ENCODE results near the gene NACC2. TPM values are rescaled to one million over a fixed set of nuclear protein-coding genes. Genes with fewer than 3 reads are reported as not detected.

Gene NACC2
- total and polyA plus RNA-seq, 9 of the 15 experiments (the other 6 are each of a cell fraction or from before 2014, with no cell fraction given): 0.70 to 25.1 (median 5.6) TPM

DNA sequence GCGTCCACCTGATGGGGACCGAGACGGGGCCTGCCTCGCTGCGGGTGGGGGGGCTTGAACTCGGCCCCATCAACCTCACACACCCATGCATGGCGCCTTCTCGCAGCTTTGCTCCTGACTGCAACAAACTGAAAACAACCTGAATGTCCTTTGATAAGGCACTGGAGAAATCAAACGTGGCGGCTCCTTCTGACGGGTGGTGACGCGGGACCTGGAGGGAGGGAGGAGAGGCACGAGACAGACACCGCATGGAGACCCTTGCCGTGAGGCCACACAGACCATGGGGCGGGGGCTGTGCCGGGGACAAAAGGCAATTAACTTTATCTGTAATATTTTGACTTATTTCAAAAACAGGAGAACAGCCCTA, 48.6 kb downstream of the NACC2 start:
- intact Hi-C loops (cut with micrococcal nuclease): no loop called here
- no peak overlapping the region for H3K9ac ChIP-seq (ENCODE audit: insufficient read depth in 1 of 2, low read depth in 2 of 2, low read length in 2 of 2)
- in situ Hi-C loops (cut with MboI): no loop called here
- H3K9me3 ChIP-seq (replicated peaks; ENCODE audit: control insufficient read depth, insufficient read depth, low read depth, low read length): no peaks in the 10 kb centered on the region
- no peak for FAIRE-seq
- WGBS (ENCODE audit: insufficient coverage, low coverage, missing lambda C conversion rate): 77% methylated on average over 6 of the region's 18 CpGs
- ChIA-PET CTCF (ENCODE audit: low intra/inter-chr PET ratio) (no interaction called here), POLR2A (no interaction called here)
- peaks cover 3% of the 10 kb centered on the region for H3K9me1 ChIP-seq (ENCODE audit: control insufficient read depth, insufficient read depth, low read length)
- ATAC-seq: no peak
- peaks cover 8% of the 10 kb centered on the region for H3K79me2 ChIP-seq (ENCODE audit: control insufficient read depth, insufficient read depth, low read length)
- peaks cover 0 to 48% of the 10 kb centered on the region in 2 experiments; a peak in 2 of 5 replicates for H3K4me1 ChIP-seq (replicated peaks in 1 of 2; ENCODE audit: control insufficient read depth in 2 of 2, insufficient read depth in 2 of 2, low read length in 2 of 2)
- TF ChIP-seq MGA (IDR thresholded peaks at IDR 0.05): no peak
- TF ChIP-seq SMAD1 (IDR thresholded peaks at IDR 0.05; ENCODE audit: low read depth, low read length, partially characterized antibody): no peak
- TF ChIP-seq BRF1 (IDR thresholded peaks at IDR 0.05; ENCODE audit: borderline replicate concordance, extremely low read depth, insufficient read length): no peak
- TF ChIP-seq TAF15 (IDR thresholded peaks at IDR 0.05; ENCODE audit: low read depth, low read length): no peak
- no peak for TF ChIP-seq NFATC3 (IDR thresholded peaks at IDR 0.05)
- H3K4me3 ChIP-seq: no peak overlapping the region
- peaks cover 79% of the 10 kb centered on the region; the same call in 2 of the 3 replicates for H3K36me3 ChIP-seq (ENCODE audit: control insufficient read depth, insufficient read depth, low read length)
- no peaks in the 10 kb centered on the region; the same call in none of the 2 replicates for H4K20me1 ChIP-seq (replicated peaks; ENCODE audit: control insufficient read depth, insufficient read depth, low read length)
- no peak for DNase-seq (ENCODE audit: extremely low read depth in 1 of 4, low spot score in 3 of 4)
- H3K4me2 ChIP-seq (ENCODE audit: insufficient read depth, low read length): no peak overlapping the region
- no TSS peak for BruUV-seq (replicated peaks)
- H3K27me3 ChIP-seq (ENCODE audit: control insufficient read depth in 2 of 2, insufficient read depth in 2 of 2, low read length in 2 of 2): no peaks in the 10 kb centered on the region
- H3K27ac ChIP-seq (ENCODE audit: extremely low read depth, low read depth, low read length): no peak overlapping the region
- no peak overlapping the region for H2AFZ ChIP-seq (ENCODE audit: low read depth, low read length)

Measured in K562 (cell line).